ENCODE measurements around the gene C2orf72.
"Not testable (repeated sequence)": the region's sequence is repeated elsewhere in the genome, so short reads cannot be mapped to it uniquely, and the experiment has no call there.

Gene C2orf72

DNA sequence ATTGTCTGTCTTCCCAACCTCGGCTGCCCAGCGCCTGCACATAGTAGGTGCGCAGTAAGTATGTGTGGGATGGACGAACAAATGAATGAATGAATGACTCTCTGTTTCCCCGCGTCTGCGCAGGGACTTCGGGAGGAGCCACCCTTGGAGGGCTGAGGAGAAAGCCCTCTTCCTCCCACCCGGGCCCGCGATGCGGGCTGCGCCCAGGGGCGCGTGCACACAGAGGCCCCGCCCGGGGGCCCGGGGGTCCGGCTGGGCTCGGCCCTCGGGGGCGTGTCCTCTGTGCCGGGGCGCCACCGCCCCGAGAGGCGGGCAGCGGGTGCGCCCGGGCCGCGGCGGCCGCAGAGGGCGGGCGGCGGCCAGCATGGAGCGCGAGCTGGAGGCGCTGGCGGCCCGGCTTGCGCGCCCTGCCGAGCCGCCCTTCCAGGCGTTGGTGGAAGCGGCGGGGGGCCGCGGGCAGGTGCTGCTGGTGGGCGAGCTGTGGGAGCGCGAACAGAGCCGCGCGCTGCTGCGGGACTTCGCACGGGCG, at the start of gene C2orf72:
Gene C2orf72, plus strand, starts transcription at position 322 of the 529 bp plus-strand sequence. Its CDS starts 43 bp downstream, at position 365.
- DNase-seq, result no peak

DNA sequence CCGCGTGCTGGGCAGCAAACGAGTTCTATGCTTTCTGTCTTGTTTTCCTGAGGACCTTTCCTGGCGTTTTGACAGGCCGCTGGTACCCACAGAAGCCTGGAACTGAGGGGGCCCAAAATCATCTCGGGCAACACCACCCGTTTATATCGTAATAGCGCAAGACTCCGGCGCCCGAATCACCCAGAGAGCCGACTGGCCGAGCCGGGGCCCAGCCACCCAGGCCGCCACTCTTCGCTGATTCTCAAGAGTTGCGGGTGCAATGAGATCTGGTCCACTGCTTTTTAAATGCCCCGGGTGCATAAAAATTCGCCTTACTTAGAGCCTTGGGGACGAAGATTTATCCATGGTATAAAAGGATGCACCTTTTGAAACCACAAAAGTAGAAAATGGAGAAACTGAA, 47.6 kb upstream of the C2orf72 start:
- DNase-seq, result no peak

DNA sequence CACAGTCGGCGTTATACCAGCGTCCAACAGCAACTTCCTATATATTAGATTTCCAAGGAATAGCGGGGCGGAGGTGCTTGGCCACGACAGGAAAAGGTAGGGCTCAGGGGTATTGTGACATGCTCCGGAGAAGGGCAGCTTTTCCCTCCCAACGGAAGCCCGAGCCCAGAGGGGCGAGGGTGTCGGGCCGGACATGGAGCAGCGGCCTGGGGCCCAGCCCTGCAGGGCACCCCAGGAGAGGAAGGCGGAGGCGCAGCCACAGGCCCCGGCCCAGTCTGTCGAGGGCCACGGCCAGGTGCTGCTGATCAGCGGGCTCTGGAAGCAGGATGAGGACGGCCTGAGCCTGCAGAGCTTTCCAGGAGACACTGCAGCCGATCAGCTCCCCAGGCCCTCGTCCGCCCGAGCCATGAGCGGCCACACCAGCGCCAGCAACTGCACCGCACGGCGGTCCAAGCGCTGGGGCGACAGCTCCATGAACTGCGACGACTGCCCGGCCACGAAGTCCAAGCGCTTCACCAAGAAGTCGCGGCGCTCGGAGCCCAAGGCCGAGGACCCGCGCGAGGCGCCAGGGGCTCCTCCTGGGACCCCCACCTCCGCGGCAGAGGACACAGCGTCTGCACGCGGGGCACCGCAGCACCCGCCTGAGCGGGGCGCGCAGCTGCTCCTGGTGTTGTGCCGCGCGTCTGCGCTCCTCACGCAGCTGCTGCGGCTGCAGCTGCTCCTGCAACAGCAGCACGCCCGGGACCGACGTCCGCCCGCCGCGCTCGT, 47.0 kb upstream of the C2orf72 start:
- DNase-seq, result no peak

DNA sequence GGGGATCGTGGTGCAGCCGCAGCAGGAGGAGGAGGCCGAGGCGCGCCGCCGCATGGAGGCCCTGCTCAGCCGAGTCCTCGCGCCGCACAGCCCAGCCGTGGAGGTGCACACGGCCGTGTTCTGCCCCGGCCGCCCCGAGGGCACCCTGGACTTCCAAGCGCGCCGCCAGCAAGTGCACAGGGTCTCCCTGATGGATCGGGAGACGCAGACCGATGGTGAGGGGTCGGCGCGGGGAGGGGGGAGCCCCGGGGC, 46.5 kb upstream of the C2orf72 start:
- no peak for DNase-seq

DNA sequence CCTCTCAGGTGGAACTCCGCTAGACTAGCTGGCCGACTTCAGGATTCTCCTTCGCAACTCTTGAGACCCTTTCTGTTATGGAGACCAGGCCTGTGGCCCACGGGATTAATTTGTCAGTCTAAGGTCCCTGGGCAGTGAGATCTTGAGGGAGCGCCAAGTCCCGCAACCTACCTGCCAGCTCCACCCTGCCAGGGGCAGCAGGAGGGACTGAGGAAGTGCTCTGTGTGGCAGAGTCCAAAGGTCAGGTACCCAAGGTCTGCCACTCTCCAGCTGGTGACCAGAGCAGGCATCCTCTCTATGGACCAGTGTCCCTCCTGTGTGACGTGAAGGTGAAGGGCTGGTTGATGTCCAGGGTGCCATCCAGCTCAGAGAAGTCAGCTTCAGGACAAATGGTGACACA, 45.7 kb upstream of the C2orf72 start:
- DNase-seq, result no peak

DNA sequence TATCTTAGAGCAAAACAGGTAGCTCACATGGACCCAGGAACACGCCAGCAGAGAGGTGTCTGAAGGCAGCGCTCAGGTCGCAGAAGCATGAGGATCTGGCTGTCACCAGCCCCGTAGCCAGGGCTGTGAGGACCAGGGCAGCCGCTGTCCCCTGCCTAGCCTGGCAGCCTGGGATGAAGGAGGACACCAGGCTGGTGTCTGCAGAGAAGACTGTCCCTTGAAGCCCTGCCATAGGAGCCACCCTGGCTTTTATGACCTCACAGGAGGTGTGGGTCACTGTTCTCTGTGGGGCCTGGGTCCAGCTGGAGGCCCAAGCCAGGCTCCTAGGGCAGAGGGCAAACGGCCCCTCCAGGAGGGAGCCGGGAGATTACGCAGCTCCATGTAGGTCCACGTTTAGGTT, 41.5 kb upstream of the C2orf72 start, which contains the start of gene SPATA3:
Gene SPATA3, plus strand, starts transcription at position 301 of the 400 bp plus-strand sequence. CDS start 113 bp downstream, outside the sequence.
- DNase-seq, result no peak

DNA sequence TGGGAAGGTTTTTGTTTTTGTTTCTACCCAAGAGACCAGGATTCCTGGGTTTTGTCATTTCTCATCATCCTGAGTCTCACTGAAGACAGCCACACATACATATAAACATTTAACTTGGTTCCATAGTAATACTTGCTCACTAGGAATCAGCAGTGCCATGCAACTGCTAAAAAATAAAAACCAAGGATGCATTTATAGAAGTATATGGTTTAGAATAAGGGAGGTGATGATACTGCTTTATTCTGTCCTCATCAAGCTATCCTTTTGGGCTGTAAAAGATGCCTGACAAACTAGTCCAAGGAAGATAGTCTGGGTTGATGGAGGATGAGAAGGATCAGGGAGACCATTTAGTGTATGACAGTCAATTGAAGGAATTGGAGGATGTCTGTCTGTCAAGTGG, 40.7 kb upstream of the C2orf72 start:
- no peak for DNase-seq

DNA sequence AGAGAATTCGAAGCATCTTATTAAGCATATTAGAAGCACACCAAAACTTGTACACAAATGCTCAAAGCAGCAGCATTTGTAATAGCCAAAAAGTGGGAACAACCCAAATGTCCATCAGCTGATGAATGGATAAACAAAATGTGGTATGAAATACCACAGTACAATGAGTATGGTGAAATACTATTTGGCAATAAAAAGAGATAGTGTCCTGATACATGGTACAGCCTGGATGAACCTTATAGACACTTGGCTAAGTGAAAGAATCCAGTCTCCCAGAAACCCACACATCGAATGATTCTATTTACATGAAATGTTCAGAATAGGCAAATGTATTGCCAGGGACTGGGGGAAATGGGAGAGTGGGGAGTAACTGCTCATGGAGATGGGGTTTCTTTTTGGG, 38.4 kb upstream of the C2orf72 start:
- DNase-seq, result no peak

DNA sequence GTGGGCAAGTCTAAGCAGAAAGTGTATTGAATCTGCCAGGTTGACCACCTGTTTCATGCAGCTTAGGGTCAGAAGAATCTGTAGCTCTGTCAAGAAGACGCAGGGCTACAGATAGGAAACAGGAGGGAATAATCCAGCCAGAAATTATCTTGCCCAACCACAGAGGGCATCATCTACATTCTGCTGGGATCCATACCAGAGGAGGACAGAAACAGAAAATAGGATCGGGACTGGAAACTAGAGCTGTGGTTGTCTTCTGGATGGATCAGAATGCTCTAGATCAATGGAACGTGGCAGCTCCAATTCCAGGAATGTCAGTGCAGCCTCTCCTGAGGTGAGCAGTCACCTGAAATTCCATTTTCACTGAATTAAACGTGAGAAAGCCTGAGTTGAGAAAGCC, 37.8 kb upstream of the C2orf72 start:
- DNase-seq, result no peak

DNA sequence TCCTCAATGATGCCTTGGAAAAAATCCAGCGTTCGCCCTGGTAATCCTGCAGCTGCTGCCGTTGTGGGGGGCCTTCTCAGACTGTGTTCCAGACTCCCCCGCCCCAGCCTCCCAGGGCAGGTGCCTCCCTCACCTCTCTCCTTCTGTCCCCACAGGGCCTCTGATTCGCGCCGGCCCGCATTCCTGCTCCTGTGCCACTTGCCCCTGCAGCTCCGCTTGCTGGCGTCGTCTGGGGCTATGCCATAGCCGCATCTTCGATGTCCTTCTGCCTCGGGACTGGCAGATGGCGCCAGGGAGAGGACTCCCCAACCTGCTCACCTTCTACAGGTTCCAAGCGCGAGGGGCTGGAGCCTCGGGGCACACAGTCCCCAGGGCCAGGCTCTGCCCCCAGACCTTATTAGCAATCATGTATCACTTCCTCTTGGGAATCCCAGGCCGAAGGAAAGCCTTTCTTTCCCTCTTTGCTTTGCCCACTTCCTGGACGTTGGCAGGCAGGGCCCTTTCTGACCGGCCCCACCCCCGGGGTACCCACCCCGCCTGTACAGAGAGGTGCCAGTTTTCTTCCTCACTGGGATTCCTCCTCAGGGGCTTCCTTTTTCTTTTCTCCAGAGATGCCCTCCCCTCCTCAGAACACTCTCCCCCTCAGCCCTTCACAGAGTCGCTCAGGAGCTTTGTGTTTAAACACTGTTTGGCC, 37.0 kb upstream of the C2orf72 start:
- no peak for DNase-seq

DNA sequence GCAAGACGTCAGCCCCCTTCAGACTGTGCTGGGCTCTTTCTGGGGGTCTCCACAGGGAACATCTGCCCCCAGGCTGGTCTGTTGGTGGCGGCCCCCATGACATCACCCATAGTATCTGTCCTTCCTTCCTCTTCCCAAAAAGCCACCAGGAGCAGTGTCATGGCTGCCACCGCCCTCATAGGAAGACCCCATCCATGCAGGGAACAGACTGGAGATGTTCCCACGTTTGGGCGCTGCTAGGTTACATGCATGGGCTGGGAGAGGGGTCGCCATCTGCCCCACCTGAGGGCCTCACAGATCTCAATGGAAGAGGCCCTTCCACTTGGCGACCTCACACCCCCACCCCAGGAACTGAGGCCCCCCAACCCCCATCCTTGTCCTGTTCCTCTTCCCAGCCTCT, 36.3 kb upstream of the C2orf72 start:
- DNase-seq, result no peak

DNA sequence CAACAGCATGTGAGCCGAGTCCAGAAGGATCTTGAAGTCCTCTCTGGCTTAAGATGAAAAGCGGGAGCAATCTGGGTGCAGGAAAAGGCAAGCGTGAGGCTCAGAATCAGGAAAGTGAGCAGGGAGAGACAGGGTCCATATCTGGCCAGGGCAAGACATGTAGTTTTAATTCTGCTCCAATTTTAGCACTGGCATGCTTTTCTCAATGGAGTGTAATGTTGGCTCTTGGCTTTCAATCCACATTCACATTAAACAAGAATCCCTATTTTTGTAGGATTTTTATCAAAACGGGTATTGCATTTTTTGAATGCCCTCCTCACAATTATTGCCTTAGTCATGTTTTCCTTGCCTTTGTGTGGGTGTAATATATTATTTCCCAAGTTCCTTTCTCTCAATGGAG, 35.4 kb upstream of the C2orf72 start:
- no peak for DNase-seq

DNA sequence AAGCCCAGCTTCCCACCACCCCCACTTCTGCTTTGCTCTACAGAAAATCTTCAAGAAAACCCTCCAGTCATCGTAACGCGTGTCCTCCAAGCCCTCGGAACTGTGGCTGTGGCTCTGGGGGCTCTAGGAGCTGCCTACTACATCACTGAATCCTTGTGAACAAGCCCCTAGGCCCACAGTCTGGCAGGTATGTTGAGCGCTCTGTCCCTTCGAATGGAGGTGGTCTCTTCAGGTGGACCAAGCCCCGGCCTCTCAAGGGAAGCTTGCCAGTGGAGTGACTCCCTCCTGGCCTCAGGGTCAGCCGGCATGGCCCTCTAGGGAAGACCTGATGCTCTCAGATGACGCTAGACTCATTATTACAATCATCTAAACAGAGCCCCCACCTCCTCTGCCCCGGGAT, 34.7 kb upstream of the C2orf72 start:
- DNase-seq, result no peak

DNA sequence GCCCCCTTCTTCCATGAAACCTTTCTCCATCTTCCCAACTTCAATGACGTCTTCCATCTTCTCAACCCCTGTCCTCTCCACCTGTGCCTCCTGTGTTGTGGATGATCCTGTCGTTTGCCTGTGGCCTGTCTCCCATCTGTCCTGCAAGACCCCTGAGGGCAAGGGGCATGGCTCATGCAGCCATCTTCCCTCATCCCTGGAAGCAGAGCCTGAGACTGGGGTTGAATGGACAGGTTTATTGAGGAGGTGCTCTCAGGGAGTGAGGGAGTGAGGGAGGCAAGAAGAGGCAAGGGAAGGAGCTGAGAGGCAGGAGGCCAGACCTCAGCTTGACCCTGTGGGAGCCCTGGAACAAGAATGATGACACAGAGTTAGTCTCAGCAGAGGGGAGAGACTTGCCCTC, 34.1 kb upstream of the C2orf72 start:
- no peak for DNase-seq

DNA sequence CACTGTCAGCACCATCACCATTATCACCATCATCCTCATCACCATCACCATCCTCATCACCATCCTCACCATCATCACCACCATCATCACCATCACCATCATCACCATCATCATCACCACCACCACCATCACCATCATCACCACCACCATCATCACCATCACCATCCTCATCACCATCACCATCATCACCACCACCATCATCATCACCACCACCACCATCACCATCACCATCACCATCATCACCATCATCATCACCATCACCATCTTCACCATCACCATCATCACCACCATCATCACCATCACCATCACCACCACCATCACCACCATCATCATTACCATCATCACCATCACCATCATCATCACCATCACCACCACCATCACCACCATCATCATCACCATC, 32.4 kb upstream of the C2orf72 start:
- not testable (repeated sequence) for DNase-seq

DNA sequence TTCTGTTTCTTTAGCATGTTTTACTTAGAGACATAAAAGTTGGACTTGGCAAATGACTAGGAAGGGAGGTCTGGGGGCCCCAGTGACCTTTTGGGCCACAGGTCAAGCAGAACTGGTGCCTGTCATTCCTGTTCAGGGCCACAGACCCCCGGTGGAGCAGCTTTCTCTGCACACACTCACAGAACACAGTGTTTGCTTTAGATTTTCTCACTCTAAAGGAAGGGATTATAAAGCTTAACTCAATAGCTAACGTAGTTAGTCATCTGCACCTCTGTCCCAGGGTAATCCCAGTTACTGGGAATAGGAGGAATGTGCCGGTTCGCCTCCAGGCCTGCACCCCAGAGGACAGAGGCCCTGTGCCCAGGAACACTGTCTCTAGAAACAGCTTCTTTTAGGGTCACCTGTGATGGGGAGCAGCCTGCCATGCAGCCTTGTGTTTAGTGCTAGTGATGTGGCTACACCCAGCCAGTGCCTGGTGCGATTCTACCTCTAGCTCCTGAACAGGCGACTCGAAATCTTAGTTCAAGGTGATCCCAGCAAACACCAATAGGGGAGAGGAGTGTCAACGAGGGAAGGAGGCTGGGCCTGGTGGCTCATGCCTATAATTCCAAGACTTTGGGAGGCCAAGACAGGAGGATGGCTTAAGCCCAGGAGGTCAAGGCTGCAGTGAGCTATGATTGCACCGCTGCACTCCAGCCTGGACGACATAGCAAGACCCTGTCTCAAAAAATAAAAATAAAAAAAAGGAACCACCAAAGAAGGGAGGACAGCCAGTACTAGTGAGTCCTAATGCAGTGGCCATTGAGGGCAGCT, 29.8 kb upstream of the C2orf72 start:
- no peak for DNase-seq

DNA sequence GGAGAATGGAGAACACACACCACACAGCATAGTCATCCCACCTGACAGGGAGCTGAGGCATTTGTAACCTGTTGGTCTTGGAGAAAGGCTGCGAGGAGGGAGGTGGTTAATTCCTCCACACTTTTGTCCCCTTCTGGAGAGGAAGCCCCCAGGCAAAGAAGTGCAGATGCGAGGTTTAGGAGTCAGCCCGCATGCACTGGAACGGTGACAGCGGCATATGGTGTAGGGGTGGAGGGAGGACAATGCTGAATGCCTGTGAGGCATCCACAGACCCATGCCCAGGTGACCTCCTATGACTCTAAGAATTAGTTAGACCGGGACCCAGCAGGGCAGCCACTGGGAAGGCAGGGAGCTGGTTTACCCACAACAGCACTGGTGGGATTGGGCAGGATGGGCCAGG, 29.2 kb upstream of the C2orf72 start:
- DNase-seq, result no peak

DNA sequence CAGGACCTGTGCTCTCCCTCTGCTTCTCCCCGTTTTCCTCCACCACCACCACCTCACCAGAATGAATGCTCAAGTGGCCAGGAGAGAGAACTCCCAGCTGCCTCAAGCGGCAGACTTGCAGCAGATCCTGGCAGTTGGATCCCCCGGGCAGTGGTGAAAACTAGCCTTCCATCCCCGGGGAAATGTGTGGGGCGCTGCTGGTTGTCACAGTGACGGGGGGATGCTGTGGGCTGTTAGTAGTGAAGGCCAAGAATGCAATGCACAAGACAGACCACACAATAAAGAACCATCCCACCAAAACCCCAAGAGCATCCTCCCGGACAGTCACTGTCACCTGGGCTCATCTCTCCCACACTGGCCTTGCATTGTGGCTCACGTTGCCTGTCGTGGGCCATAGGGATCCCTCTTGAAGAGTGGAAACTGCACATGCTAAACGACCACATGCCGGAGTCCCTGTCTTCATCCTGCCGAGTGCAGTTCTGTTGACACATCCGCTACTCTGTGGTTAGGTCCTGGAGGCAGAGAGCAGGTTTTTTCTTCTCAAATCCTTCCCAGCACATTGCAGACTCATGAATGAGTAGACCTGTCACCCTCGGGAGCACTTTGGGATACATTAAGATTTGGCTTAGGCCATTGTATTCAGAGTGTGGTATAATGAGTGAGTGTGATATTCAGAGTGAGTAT, 27.9 kb upstream of the C2orf72 start:
- DNase-seq, result peak; percentile 52

DNA sequence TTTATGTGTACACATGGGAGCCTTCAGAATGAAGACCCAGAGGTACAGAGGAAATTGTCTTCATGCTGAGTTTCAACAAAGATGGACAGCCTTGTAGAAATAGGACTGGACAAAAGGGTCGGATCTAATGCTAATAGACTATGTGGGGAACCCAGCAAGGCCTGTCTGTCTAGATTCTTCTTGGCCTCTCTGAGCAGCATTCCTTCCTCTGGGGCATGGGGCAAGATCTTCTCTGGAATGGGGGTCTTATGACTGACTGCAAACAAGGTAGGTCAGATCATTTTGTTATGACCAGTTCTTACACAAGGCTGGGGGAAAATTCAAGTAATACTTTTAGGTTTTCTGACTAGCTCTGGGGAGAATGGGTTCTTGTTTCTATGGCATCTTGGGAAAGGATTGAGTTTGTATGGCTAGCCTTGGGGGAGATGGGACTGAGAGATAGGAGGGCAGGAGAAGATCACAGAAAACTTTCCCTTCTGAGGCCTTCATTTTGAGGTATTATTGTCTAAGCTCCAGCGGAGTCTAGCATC, 27.1 kb upstream of the C2orf72 start:
- no peak for DNase-seq

DNA sequence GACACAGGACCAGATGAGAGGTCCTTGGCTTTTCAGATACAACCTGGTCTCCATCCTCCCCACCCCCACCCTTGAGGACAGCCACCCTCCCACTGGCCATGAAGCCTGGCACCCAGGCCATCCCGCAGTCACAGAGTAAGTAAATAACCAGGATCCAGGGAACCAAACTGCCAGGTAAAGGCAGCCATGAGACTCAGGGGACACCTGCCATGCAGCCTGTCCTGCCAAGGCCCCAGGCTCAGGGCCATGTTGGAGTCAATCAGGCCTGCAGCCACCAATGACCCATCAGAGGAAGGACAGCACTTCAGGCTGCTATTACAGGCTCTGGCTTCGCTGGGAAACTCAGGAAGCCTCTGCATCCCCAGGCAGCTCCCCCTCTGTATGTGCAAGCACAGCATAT, 25.8 kb upstream of the C2orf72 start:
- DNase-seq, result no peak

DNA sequence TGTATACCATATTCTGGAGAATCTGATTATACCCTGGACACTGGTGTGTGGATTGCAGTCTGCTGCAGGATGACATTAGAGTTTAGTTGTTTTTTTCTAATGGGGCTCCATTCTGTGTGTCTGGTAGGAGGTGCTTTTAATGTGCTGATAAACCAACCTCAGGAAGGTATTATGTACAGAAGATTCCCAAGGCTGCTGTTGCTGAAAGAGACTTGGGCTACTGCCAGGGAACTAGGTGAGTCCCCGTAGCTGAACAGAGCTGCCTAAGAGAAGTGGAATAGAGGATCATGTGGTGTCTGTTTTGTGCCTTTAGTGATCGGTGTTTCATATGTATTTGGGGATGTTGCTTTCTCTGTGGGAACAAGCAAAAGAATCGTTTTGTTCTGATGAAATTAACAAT, 24.9 kb upstream of the C2orf72 start:
- no peak for DNase-seq

DNA sequence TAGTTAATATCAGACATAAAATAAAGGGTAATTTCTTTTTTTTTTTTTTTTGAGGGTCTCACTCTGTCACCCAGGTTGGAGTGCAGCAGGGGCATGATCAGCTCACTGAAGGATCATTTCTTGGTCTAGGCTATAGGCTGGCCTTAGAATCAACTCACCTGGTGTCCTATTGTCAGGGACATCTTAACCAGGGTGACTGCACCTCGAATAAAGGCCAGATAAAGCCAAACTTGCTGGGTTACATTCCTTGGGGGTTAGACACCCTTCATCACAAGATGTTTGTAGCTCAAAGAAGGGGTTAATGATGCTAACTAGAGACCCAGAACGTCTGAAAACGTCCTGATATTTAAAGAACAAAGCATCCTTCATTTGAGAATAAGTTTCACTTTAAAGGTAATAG, 23.5 kb upstream of the C2orf72 start:
- DNase-seq, result no peak

DNA sequence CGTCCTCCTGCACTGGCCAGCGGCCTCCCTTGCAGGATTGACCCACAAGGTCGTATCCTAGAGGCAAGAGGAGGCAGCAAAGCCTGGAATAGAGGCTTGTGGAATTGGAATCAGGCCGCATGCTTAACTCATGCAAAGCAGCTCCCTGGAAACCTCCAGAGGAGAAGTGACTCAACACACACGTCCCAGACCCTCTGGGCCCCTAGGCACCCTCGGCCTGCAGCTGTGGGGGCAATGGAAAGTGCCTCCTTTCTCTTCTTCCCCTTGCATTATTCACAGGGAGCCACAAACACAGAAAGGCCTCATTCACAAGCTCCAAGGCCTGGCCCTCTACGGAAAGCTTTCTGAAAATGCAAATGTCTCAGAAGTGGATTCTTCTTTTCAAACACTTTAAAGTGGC, 21.8 kb upstream of the C2orf72 start:
- no peak for DNase-seq
